HepG2 (cell line): Measurements from ENCODE around the gene FAM180A. TPM values are rescaled to one million over a fixed set of nuclear protein-coding genes. Genes with fewer than 3 reads are reported as not detected.

Source experiments
- GRHL1 ChIP-seq: sonication (generic); formaldehyde crosslinking; conservative IDR thresholded peaks from 2 replicates; pipeline ENCODE4 v1.8.0; 2022; ENCODE audit warnings: missing genetic modification reagents
- HOMEZ ChIP-seq: IDR thresholded peaks from 2 replicates; pipeline ENCODE4 v1.6.1; 2016; ENCODE audit warnings: low read depth
- SATB2 ChIP-seq: sonication (generic); formaldehyde crosslinking; IDR thresholded peaks from 2 replicates; pipeline ENCODE4 v1.5.0; 2020; ENCODE audit warnings: missing genetic modification reagents
- ZFP36L1 ChIP-seq: sonication (generic); formaldehyde crosslinking; IDR thresholded peaks from 2 replicates; pipeline ENCODE4 v1.8.0; 2022; ENCODE audit warnings: mild to moderate bottlenecking, missing genetic modification reagents, moderate library complexity
- ZHX1 ChIP-seq: sonication (generic); formaldehyde crosslinking; IDR thresholded peaks from 2 replicates; pipeline ENCODE4 v1.8.1; 2022; ENCODE audit warnings: low read depth, mild to moderate bottlenecking, missing genetic modification reagents
- ZNF24 ChIP-seq: fragments of 450-650 bp; IDR thresholded peaks from 2 replicates; pipeline ENCODE4 v1.6.1; 2017; ENCODE audit warnings: antibody characterized with exemption, mild to moderate bottlenecking
- polyA plus RNA-seq, 8 experiments: library from polyadenylated mRNA; depleted of rRNA in 3 of 8; stranded (reverse) in 7 of 8; unstranded in 1 of 8; fragments of >200 nt; fragmentation: Illumina TruSeq in 4 of 8; extraction: Trizol in 4 of 8; gene quantifications; 2 replicates each; pipeline versions ENCODE4 v1.2.1 to v1.2.3, GENCODE V29; 2011 to 2016; ENCODE audit warnings: low read depth in 4 of 8, missing spikeins in 1 of 8, mixed read lengths in 1 of 8; ENCODE audit not compliant: insufficient read depth in 1 of 8
- total RNA-seq, 5 experiments: library from RNA; depleted of rRNA; stranded (reverse); fragments of >200 nt; fragmentation: Illumina TruSeq; extraction: Trizol; gene quantifications; 2 replicates each; pipeline ENCODE4 v1.2.3, GENCODE V29; 2016; ENCODE audit warnings: low read depth in 1 of 5

FAM180A gene
- total and polyA plus RNA-seq, 2 of the 13 experiments (the other 11 are each of a cell fraction or from before 2014, with no cell fraction given): not detected

- TF ChIP-seq ZHX1 (CRISPR knock-in tag): no peak
- no peak for TF ChIP-seq ZFP36L1 (CRISPR knock-in tag)
- TF ChIP-seq SATB2 (CRISPR knock-in tag): no peak
- TF ChIP-seq GRHL1 (CRISPR knock-in tag): no peak
- TF ChIP-seq HOMEZ: no peak
- TF ChIP-seq ZNF24: no peak
Observed at GRCh38 chr7:135704074-135704473, 44.5 kb downstream of the FAM180A start (continued).
